Gastrocnemius medialis (tissue), 4 donors: ENCODE data around the gene PRR12. TPM values are rescaled to one million over a fixed set of nuclear protein-coding genes. Genes with fewer than 3 reads are reported as not detected.

Experiments used
- ATAC-seq, 2 donors: fragments of 150-250 bp; one replicate each; pipeline ENCODE4 v1.9.1; 2016
- DNase-seq, 2 donors: peaks; one replicate each; pipeline ENCODE4 v3.0.0-alpha.2; 2019
- H3K27ac ChIP-seq, 4 donors: fragments of 200-600 bp; sonication (generic); 1 replicate in 1 of 4; 2 replicates in 3 of 4; pipeline ENCODE4 v1.5.1; 2016 to 2018; ENCODE audit warnings: mild to moderate bottlenecking in 2 of 4, moderate library complexity in 1 of 4
- H3K27me3 ChIP-seq, 3 donors: fragments of 200-600 bp; sonication (generic) in 2 of 3; 1 replicate in 1 of 3; 2 replicates in 2 of 3; pipeline versions ENCODE4 v1.5.1 to v1.6.0; 2016 to 2019; ENCODE audit warnings: mild to moderate bottlenecking in 1 of 3, moderate library complexity in 1 of 3
- H3K36me3 ChIP-seq, 2 donors: fragments of 200-600 bp; sonication (generic) in 1 of 2; one replicate each; pipeline ENCODE4 v1.5.1; 2017 to 2018
- H3K4me1 ChIP-seq, 2 donors: fragments of 200-600 bp; sonication (generic) in 1 of 2; one replicate each; pipeline ENCODE4 v1.5.1; 2016 to 2017; ENCODE audit warnings: mild to moderate bottlenecking in 2 of 2
- H3K4me3 ChIP-seq, 4 donors: fragments of 200-600 bp; sonication (generic) in 3 of 4; 1 replicate in 1 of 4; 2 replicates in 3 of 4; pipeline ENCODE4 v1.5.1; 2016 to 2019; ENCODE audit warnings: mild to moderate bottlenecking in 2 of 4
- H3K9me3 ChIP-seq, 3 donors: fragments of 200-600 bp; sonication (generic) in 2 of 3; 1 replicate in 1 of 3; 2 replicates in 2 of 3; pipeline ENCODE4 v1.5.1; 2016 to 2019
- CTCF ChIP-seq, 5 experiments: fragments of 450-650 bp in 3 of 5; fragments of 200-600 bp in 2 of 5; sonication (generic) in 2 of 5; IDR thresholded peaks in 4 of 5; conservative IDR thresholded peaks in 1 of 5; 1 replicate in 4 of 5; 2 replicates in 1 of 5; pipeline ENCODE4 v1.5.1; 2016 to 2019; ENCODE audit warnings: antibody characterized with exemption in 5 of 5, mild to moderate bottlenecking in 3 of 5, moderate library complexity in 3 of 5
- POLR2A ChIP-seq, 2 donors: fragments of 450-650 bp; IDR thresholded peaks; one replicate each; pipeline ENCODE4 v1.6.1; 2017; ENCODE audit warnings: antibody characterized with exemption in 2 of 2, mild to moderate bottlenecking in 2 of 2, moderate library complexity in 2 of 2
- in situ Hi-C, 4 donors: fragments of 200-750 bp; cut with MboI; loops; one replicate each; pipeline versions ENCODE4 v1.15.0 to v1.8.0; 2017; ENCODE audit warnings: low sequenced_read_pairs in 4 of 4
- intact Hi-C: fragments of 100-400 bp; cut with DNase I; formaldehyde crosslinking; loops from one replicate; pipeline ENCODE4 v1.15.1; 2023; ENCODE audit warnings: low total_unique reads
- total RNA-seq, 4 donors: library from RNA; depleted of rRNA; stranded (reverse); fragments of >200 nt; gene quantifications; one replicate each; pipeline versions ENCODE4 v1.1.0 to v1.2.3, GENCODE V29; 2016

Gene PRR12
- total RNA-seq, 4 donors from 2014 or later: 3.4 to 7.7 (median 3.8) TPM

GRCh38 chr19:49599378-49600295 lies 8.7 kb downstream of the PRR12 start:
- no peak overlapping the region for H3K27ac ChIP-seq

GRCh38 chr19:49601482-49602038 lies 10.6 kb downstream of the PRR12 start:
- no peaks in the 10 kb centered on the region for H3K27me3 ChIP-seq
- H3K4me3 ChIP-seq: no peak overlapping the region
- in situ Hi-C loops (no loop called here), intact Hi-C loops (no loop called here)
- ATAC-seq (no peak), DNase-seq (no peak)
- H3K4me1 ChIP-seq: peaks cover 7 to 9% of the 10 kb centered on the region in 2 donors
- no peak for TF ChIP-seq CTCF (IDR thresholded peaks at IDR 0.05 in 4 of 5, conservative IDR thresholded peaks at IDR 0.05 in 1 of 5)
- no peak for TF ChIP-seq POLR2A (IDR thresholded peaks at IDR 0.05)
- H3K36me3 ChIP-seq: peaks cover 0 to 27% of the 10 kb centered on the region in 2 donors
- no peaks in the 10 kb centered on the region for H3K9me3 ChIP-seq
- no peak overlapping the region for H3K27ac ChIP-seq

More at GRCh38 chr19:49599378-49600295, 8.7 kb downstream of the PRR12 start:
- intact Hi-C loops (loop anchor here (10.0 kb wide), 1 partner anchor 1135 kb away; the partner anchor contains the start of gene CYTH2), in situ Hi-C loops (no loop called here)
- no peak overlapping the region for H3K4me3 ChIP-seq
- no peaks in the 10 kb centered on the region for H3K9me3 ChIP-seq
- ATAC-seq (no peak), DNase-seq (no peak)
- H3K27me3 ChIP-seq: no peaks in the 10 kb centered on the region
- TF ChIP-seq POLR2A (IDR thresholded peaks at IDR 0.05): no peak
- no peak for TF ChIP-seq CTCF (IDR thresholded peaks at IDR 0.05 in 4 of 5, conservative IDR thresholded peaks at IDR 0.05 in 1 of 5)
- no peaks in the 10 kb centered on the region for H3K4me1 ChIP-seq
- peaks cover 0 to 45% of the 10 kb centered on the region in 2 donors for H3K36me3 ChIP-seq

- TF ChIP-seq POLR2A (IDR thresholded peaks at IDR 0.05) (no peak), CTCF (IDR thresholded peaks at IDR 0.05 in 4 of 5, conservative IDR thresholded peaks at IDR 0.05 in 1 of 5) (no peak)
- Histone ChIP-seq H3K9me3 (no peaks in the 10 kb centered on the region), H3K4me3 (no peak overlapping the region), H3K4me1 (peaks cover 7 to 9% of the 10 kb centered on the region in 2 donors), H3K27me3 (no peaks in the 10 kb centered on the region), H3K36me3 (peaks cover 0 to 31% of the 10 kb centered on the region in 2 donors), H3K27ac (no peak overlapping the region)
- DNase-seq (no peak), ATAC-seq (no peak)
- intact Hi-C loops (no loop called here), in situ Hi-C loops (no loop called here)
Measured at GRCh38 chr19:49602806-49603205, 11.8 kb downstream of the PRR12 start.

- DNase-seq (peak; percentile 37 to 79), ATAC-seq (peak; percentile 74 to 82)
- H3K27me3 ChIP-seq: no peaks in the 10 kb centered on the region
- in situ Hi-C loops: no loop called here
- H3K4me1 ChIP-seq: peaks cover 7 to 9% of the 10 kb centered on the region in 2 donors
- TF ChIP-seq CTCF (IDR thresholded peaks at IDR 0.05 in 4 of 5, conservative IDR thresholded peaks at IDR 0.05 in 1 of 5) (no peak), POLR2A (IDR thresholded peaks at IDR 0.05) (no peak)
- no peak overlapping the region for H3K4me3 ChIP-seq
- H3K36me3 ChIP-seq: peaks cover 0 to 32% of the 10 kb centered on the region in 2 donors
- no peaks in the 10 kb centered on the region for H3K9me3 ChIP-seq
- intact Hi-C loops: no loop called here
- H3K27ac ChIP-seq: peak overlapping the region; percentile 58 to 72 (median 68)
Measured at GRCh38 chr19:49605605-49606004, 14.6 kb downstream of the PRR12 start.
